Heart right ventricle (tissue), 16 donors: ENCODE data around the gene CHRNG. TPM values are rescaled to one million over a fixed set of nuclear protein-coding genes. Genes with fewer than 3 reads are reported as not detected.

Experiments used
- ATAC-seq, 8 donors: fragments of 200-7000 bp; cut with Tn5 transposase; one replicate each; pipeline ENCODE4 v1.9.1; 2020; ENCODE audit warnings: mild to moderate bottlenecking in 8 of 8, moderate library complexity in 8 of 8, moderate number of reproducible peaks in 1 of 8
- DNase-seq, 2 donors: peaks; one replicate each; pipeline ENCODE4 v3.0.0-alpha.2; 2020
- H3K27ac ChIP-seq, 10 donors: fragments of 200-600 bp; sonication (generic) in 2 of 10; one replicate each; pipeline versions ENCODE4 v1.5.0 to v1.8.0; 2020 to 2022; ENCODE audit warnings: mild to moderate bottlenecking in 3 of 10
- H3K27me3 ChIP-seq, 7 donors: fragments of 200-600 bp; one replicate each; pipeline ENCODE4 v1.8.0; 2021 to 2022; ENCODE audit warnings: mild to moderate bottlenecking in 2 of 7
- H3K36me3 ChIP-seq, 9 donors: fragments of 200-600 bp; sonication (generic) in 1 of 9; one replicate each; pipeline versions ENCODE4 v1.5.0 to v1.8.0; 2020 to 2022; ENCODE audit warnings: mild to moderate bottlenecking in 2 of 9
- H3K4me1 ChIP-seq, 9 donors: fragments of 200-600 bp; sonication (generic) in 1 of 9; one replicate each; pipeline versions ENCODE4 v1.5.0 to v1.8.0; 2020 to 2022; ENCODE audit warnings: mild to moderate bottlenecking in 4 of 9
- H3K4me3 ChIP-seq, 10 donors: fragments of 200-600 bp; sonication (generic) in 2 of 10; one replicate each; pipeline versions ENCODE4 v1.5.0 to v1.8.0; 2020 to 2022; ENCODE audit warnings: mild to moderate bottlenecking in 7 of 10, moderate library complexity in 2 of 10
- H3K9me3 ChIP-seq, 11 donors: fragments of 200-600 bp in 10 of 11; sonication (generic) in 2 of 11; one replicate each; pipeline versions ENCODE4 v1.5.0 to v1.8.0; 2013 to 2022; ENCODE audit warnings: mild to moderate bottlenecking in 2 of 11, control low read depth in 1 of 11, moderate library complexity in 1 of 11
- WGBS, 2 donors: extraction: QIAGEN DNeasy Blood & Tissue Kit; methylation state at CpG; one replicate each; pipeline ENCODE4 v1.1.7; 2013; ENCODE audit warnings: inconsistent platforms in 1 of 2; 5-methylcytosine and 5-hydroxymethylcytosine counted together
- intact Hi-C, 10 donors: fragments of 100-400 bp; cut with DNase I; formaldehyde crosslinking; loops; one replicate each; pipeline versions ENCODE4 v1.11.1 to v1.14.2; 2022
- long read RNA-seq, 3 donors: library from polyadenylated mRNA; unstranded; transcript quantifications; one replicate each; pipeline ENCODE4 v2.0.0, GENCODE V29; 2020 to 2021
- polyA plus RNA-seq, 2 donors: library from polyadenylated mRNA; stranded (reverse); fragments of 200-250 nt; gene quantifications; one replicate each; pipeline ENCODE4 v1.2.3, GENCODE V29; 2013
- total RNA-seq, 10 donors: library from RNA; stranded (reverse); fragmentation: NEBNext Ultra II Directional in 3 of 10; extraction: Animal tissue kit (Norgen Biotek cat#: 25700) in 3 of 10; gene quantifications; one replicate each; pipeline versions ENCODE4 v1.2.1 to v1.2.4, GENCODE V29; 2021 to 2023
- TF ChIP-seq, protein P1 (sequence below), 9 donors: fragments of 200-600 bp; sonication (generic) in 2 of 9; IDR thresholded peaks; one replicate each; pipeline versions ENCODE4 v1.5.0 to v1.8.0; 2021 to 2022; ENCODE audit warnings: antibody characterized with exemption in 9 of 9, mild to moderate bottlenecking in 5 of 9, moderate library complexity in 1 of 9
- donor health status: Arrhythmogenic right ventricular cardiomyopathy.
- donor health status: ischemic (EF 13 %, LVEDD 7.1; RV severe dilation, severe dysfunction).
- donor health status: healthy with polysubstance abuse.
- donor health status: DM: no; HTN: yes; CAD: no.
- donor health status: DM: no; HTN: no; CAD: no.
- donor health status: ischemic (EF 25% LVEDD 6.9; RV normal size, moderate dysfunction).
- donor health status: ischemic (EF 25% LVEDD 5.7; RV mildly dilated, moderate dysfunction).
- donor health status: healthy.
- donor health status: DM: yes; HTN: yes; CAD: no.
- donor health status: Ischemic cardiomyopathy.
- donor health status: ischemic (EF 35%, LVEDD 5.7; RV mildly dilated, moderate dysfunction).
- donor health status: nonischemic (EF 11% LVEDD 7.7; RV severe dilation, severe dysfunction).
- donor health status: DM: yes; HTN: yes; CAD: no.
- donor health status: PGD.
- donor health status: ischemic (EF 29% LVEDD 5.4; RV normal size, mild dysfunction).
- donor health status: nonischemic (EF 23%, LVEDD 6.1; RV moderate dilation, normal function).

CHRNG gene, protein sequence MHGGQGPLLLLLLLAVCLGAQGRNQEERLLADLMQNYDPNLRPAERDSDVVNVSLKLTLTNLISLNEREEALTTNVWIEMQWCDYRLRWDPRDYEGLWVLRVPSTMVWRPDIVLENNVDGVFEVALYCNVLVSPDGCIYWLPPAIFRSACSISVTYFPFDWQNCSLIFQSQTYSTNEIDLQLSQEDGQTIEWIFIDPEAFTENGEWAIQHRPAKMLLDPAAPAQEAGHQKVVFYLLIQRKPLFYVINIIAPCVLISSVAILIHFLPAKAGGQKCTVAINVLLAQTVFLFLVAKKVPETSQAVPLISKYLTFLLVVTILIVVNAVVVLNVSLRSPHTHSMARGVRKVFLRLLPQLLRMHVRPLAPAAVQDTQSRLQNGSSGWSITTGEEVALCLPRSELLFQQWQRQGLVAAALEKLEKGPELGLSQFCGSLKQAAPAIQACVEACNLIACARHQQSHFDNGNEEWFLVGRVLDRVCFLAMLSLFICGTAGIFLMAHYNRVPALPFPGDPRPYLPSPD
- total RNA-seq (not detected), polyA plus RNA-seq (not detected)
- long read RNA-seq, donor 1 = 0 reads
- long read RNA-seq, donor 2 = 0 reads
- long read RNA-seq, donor 3, partial matches to known transcripts = 0 of 1 reads
- long read RNA-seq, donor 3, other reads (novel, unspliced or antisense) = 1 of 1 reads

DNA sequence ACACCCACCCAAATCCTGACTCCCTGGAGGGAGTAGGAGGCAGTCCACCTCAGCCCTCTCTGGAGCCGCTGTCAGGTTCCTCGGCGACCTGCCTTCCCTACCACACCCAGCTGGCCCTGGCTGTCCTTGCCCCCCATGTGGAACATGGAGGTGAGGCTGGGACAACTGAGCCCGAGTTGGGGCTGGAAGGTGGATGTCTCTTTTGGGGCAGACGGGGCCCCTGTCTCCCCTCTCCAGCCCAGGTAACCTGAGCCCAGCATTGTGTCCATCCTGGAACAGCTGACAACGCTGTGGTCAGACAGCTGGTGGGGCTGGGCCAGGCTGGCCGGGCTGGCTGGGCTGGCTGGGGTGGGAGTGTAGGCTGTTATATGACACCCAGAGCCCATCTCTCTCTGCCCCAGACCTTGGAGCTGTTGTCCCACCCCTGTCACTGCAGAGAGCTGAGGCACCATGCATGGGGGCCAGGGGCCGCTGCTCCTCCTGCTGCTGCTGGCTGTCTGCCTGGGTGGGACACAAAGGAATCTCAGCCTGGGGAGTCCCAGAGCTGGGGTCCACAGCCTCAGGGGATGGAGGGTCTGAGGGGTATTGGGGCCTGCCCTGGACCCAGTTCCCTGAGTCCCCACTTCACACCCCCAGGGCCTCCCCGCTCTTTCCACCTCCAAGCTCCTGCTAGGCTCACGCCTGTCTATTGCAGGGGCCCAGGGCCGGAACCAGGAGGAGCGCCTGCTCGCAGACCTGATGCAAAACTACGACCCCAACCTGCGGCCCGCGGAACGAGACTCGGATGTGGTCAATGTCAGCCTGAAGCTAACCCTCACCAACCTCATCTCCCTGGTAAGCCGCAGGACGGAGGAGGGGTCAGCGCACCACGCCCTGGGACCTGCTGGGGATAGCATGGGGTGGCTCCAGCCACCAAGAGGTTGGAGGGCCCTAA lies at the start of gene CHRNG:
Gene CHRNG, plus strand, starts transcription at position 395 of the 934 bp plus-strand sequence. Its CDS starts 56 bp downstream, at position 451.
- no peaks in the 10 kb centered on the region for H3K36me3 ChIP-seq
- WGBS, 2 donors = 65 to 71% methylated on average over 23 of the region's 23 CpGs
- H3K4me1 ChIP-seq = peaks cover 0 to 12% (median 0%) of the 10 kb centered on the region in 9 donors
- no peak within 1 kb of the TSS for H3K4me3 ChIP-seq
- no peak for ATAC-seq
- DNase-seq = no peak
- peaks cover 0 to 10% (median 0%) of the 10 kb centered on the region in 7 donors for H3K27me3 ChIP-seq
- TF ChIP-seq, protein P1, sequence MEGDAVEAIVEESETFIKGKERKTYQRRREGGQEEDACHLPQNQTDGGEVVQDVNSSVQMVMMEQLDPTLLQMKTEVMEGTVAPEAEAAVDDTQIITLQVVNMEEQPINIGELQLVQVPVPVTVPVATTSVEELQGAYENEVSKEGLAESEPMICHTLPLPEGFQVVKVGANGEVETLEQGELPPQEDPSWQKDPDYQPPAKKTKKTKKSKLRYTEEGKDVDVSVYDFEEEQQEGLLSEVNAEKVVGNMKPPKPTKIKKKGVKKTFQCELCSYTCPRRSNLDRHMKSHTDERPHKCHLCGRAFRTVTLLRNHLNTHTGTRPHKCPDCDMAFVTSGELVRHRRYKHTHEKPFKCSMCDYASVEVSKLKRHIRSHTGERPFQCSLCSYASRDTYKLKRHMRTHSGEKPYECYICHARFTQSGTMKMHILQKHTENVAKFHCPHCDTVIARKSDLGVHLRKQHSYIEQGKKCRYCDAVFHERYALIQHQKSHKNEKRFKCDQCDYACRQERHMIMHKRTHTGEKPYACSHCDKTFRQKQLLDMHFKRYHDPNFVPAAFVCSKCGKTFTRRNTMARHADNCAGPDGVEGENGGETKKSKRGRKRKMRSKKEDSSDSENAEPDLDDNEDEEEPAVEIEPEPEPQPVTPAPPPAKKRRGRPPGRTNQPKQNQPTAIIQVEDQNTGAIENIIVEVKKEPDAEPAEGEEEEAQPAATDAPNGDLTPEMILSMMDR (IDR thresholded peaks at IDR 0.05) = no peak
- intact Hi-C loops = no loop called here
- H3K27ac ChIP-seq = no peak within 1 kb of the TSS
- H3K9me3 ChIP-seq = peaks cover 0 to 9% (median 4%) of the 10 kb centered on the region in 11 donors

DNA sequence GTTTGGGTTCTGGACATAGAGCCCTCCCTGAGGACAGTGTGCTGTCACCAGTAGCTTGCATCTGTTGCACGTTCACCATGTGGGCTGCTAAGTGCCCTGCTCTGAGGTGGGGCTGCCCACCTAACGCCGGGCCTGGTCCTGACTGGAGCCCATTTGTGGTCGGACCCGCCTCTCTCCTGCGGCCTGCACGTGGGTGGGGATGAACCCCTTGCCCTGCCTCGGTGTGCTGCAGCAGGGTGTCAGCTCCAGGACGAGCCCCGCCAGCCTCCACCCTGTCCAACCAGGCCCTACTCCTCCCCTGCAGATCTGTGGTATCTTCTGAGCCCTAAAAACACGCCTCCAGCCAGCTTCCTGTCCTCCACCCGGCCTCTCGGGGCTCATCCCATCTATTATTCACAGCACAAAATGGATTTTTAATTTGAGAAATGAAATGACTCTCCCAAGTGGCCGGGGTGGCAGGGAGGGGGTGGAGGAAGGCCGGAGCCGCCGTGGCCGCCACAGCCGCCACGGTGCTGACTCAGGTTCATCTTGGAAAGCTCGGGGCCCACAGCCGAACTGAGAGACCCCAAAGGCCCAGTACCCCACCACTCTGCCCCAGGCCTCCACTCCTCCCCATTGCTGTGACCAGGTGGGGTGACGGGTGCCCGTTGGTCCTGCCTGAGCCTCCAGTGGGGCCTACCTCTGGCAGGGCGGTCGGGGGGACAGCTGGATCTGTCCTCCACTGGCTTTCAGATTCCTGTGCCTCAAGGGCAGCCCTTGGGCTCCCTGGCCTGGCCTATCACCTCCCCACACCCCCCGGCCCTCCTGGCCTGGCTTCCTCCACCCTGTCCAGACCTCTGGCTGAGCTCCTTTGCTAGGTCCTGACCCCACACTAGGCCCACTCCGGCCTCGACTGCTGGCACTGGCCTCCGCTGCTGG lies 49.0 kb upstream of the CHRNG start:
- WGBS, 2 donors = 78 to 84% methylated on average over 30 of the region's 30 CpGs
- TF ChIP-seq, protein P1 (IDR thresholded peaks at IDR 0.05) = no peak
- Histone ChIP-seq H3K4me3 (no peak overlapping the region), H3K4me1 (peaks cover 0 to 15% (median 9%) of the 10 kb centered on the region in 9 donors), H3K27me3 (peaks cover 22 to 48% (median 39%) of the 10 kb centered on the region in 7 donors), H3K27ac (no peak overlapping the region), H3K36me3 (no peaks in the 10 kb centered on the region), H3K9me3 (no peaks in the 10 kb centered on the region)
- ATAC-seq (no peak), DNase-seq (no peak)
- intact Hi-C loops = no loop called here

DNA sequence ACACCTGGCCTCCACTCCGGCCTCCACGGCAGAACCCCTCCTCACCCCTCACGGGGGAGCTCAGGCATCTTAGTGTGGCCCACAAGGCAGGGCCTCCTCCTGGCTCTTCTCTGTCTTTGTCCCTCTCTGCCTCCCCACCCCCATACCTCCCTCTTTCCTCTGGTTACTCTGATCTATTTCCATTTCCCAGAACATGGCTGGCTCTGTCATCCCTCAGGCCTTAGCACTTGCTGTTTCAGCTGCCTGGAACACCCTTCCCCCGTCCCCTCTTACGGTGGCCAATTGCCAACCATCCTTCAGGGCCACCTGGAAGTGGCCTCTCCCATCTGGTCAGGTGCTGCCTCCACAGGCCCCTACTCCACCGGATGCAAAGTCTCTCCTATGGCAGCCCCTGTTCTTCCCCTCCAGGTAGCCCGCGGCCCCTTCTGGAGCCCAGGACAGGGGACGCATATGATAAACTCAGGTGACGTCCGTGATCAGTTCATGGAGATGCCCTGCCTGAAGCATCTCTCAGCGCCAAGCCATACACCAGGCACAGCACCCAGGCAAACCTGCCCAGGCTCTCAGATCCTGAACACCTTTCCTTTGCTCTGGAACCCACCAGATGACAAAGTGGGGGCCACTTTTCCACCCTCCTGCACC lies 48.2 kb upstream of the CHRNG start:
- DNase-seq (no peak), ATAC-seq (no peak)
- WGBS, 2 donors = 91 to 96% methylated on average over 12 of the region's 12 CpGs
- Histone ChIP-seq H3K27me3 (peaks cover 15 to 40% (median 31%) of the 10 kb centered on the region in 7 donors), H3K4me3 (no peak overlapping the region), H3K36me3 (no peaks in the 10 kb centered on the region), H3K9me3 (no peaks in the 10 kb centered on the region), H3K27ac (no peak overlapping the region), H3K4me1 (peaks cover 0 to 9% (median 5%) of the 10 kb centered on the region in 9 donors)
- TF ChIP-seq, protein P1 (IDR thresholded peaks at IDR 0.05) = no peak
- intact Hi-C loops = no loop called here
